Nephron progenitor cell (in vitro differentiated cells): Measurements from ENCODE around the gene RFC5.
A peak's percentile ranks its signal among the peaks of the same experiment; 100 is the strongest.

Experiments used
- DNase-seq: peaks from one replicate; pipeline ENCODE4 v3.0.0; 2021
- H3K27ac Mint-ChIP-seq: 2 replicates; pipeline ENCODE4 v1.8.0; 2021; ENCODE audit warnings: mild to moderate bottlenecking, moderate library complexity, mixed read lengths
- H3K27me3 Mint-ChIP-seq: 2 replicates; pipeline ENCODE4 v1.8.0; 2021; ENCODE audit warnings: mild to moderate bottlenecking, low read depth, mixed read lengths; ENCODE audit not compliant: poor library complexity
- H3K36me3 Mint-ChIP-seq: 2 replicates; pipeline ENCODE4 v1.8.0; 2021; ENCODE audit warnings: low read depth, mixed read lengths
- H3K4me1 Mint-ChIP-seq: 2 replicates; pipeline ENCODE4 v1.8.0; 2021; ENCODE audit warnings: mixed read lengths
- H3K4me3 Mint-ChIP-seq: 2 replicates; pipeline ENCODE4 v1.8.0; 2021; ENCODE audit warnings: mild to moderate bottlenecking, moderate library complexity, mixed read lengths
- H3K9me3 Mint-ChIP-seq: 2 replicates; pipeline ENCODE4 v1.8.0; 2021; ENCODE audit warnings: mild to moderate bottlenecking, moderate library complexity, mixed read lengths
- CTCF ChIP-seq: fragments of 200-600 bp; sonication (generic); IDR thresholded peaks from 2 replicates; pipeline ENCODE4 v1.5.0; 2021; ENCODE audit warnings: antibody characterized with exemption

The RFC5 gene

GRCh38 chr12:118058227-118058626 is 41.7 kb downstream of the RFC5 start:
- H3K4me1 Mint-ChIP-seq: peaks cover 32% of the 10 kb centered on the region
- DNase-seq: no peak
- no peaks in the 10 kb centered on the region for H3K9me3 Mint-ChIP-seq
- no peak overlapping the region for H3K27ac Mint-ChIP-seq
- TF ChIP-seq CTCF: no peak
- H3K36me3 Mint-ChIP-seq: peaks cover 10% of the 10 kb centered on the region
- H3K27me3 Mint-ChIP-seq: no peaks in the 10 kb centered on the region
- H3K4me3 Mint-ChIP-seq: no peak overlapping the region

GRCh38 chr12:118058881-118059280 is 42.4 kb downstream of the RFC5 start:
- no peak for TF ChIP-seq CTCF
- Mint-ChIP-seq H3K4me1 (peaks cover 33% of the 10 kb centered on the region), H3K36me3 (peaks cover 7% of the 10 kb centered on the region), H3K27ac (no peak overlapping the region), H3K4me3 (peak overlapping the region; percentile 89), H3K9me3 (no peaks in the 10 kb centered on the region), H3K27me3 (no peaks in the 10 kb centered on the region)
- DNase-seq: no peak

GRCh38 chr12:118059341-118060191 is 43.1 kb downstream of the RFC5 start:
- DNase-seq: no peak
- Mint-ChIP-seq H3K27ac (peak overlapping the region; percentile 64), H3K9me3 (no peaks in the 10 kb centered on the region), H3K27me3 (no peaks in the 10 kb centered on the region), H3K36me3 (peaks cover 7% of the 10 kb centered on the region), H3K4me1 (peaks cover 40% of the 10 kb centered on the region), H3K4me3 (peak overlapping the region; percentile 89)
- no peak for TF ChIP-seq CTCF

GRCh38 chr12:118060301-118061010 is 44.0 kb downstream of the RFC5 start:
- H3K4me3 Mint-ChIP-seq: peak overlapping the region; percentile 89
- peaks cover 7% of the 10 kb centered on the region for H3K36me3 Mint-ChIP-seq
- DNase-seq: peak; percentile 61
- peaks cover 43% of the 10 kb centered on the region for H3K4me1 Mint-ChIP-seq
- peak overlapping the region; percentile 64 for H3K27ac Mint-ChIP-seq
- H3K27me3 Mint-ChIP-seq: no peaks in the 10 kb centered on the region
- TF ChIP-seq CTCF: no peak
- no peaks in the 10 kb centered on the region for H3K9me3 Mint-ChIP-seq

- no peaks in the 10 kb centered on the region for H3K9me3 Mint-ChIP-seq
- peak within 1 kb of the TSS; percentile 91 for H3K27ac Mint-ChIP-seq
- peaks cover under 1% of the 10 kb centered on the region for H3K36me3 Mint-ChIP-seq
- TF ChIP-seq CTCF: no peak
- H3K4me3 Mint-ChIP-seq: peak within 1 kb of the TSS; percentile 94
- peak; percentile 75 for DNase-seq
- peaks cover 38% of the 10 kb centered on the region for H3K4me1 Mint-ChIP-seq
- H3K27me3 Mint-ChIP-seq: no peaks in the 10 kb centered on the region
Observed at GRCh38 chr12:118061011-118061872, 44.7 kb downstream of the RFC5 start, which contains the start of gene WSB2. Gene WSB2 (minus strand): TSS chr12:118061179. CDS start chr12:118061048, 131 bp downstream.
